Endothelial cell of umbilical vein (primary cell): ENCODE results near the gene ABCA10. TPM values are rescaled to one million over a fixed set of nuclear protein-coding genes. Genes with fewer than 3 reads are reported as not detected.

ENCODE experiments used
- BruUV-seq: library from RNA; stranded (reverse); fragments of 400-500 nt; replicated peaks from 2 replicates; lab custom pipeline; 2021; lab: Mats Ljungman, UMichigan
- CTCF ChIA-PET: fragments of 300-600, 350-600 bp; sonication (Branson Sonifier 250); formaldehyde crosslinking; loops from one replicate; lab custom pipeline; 2021; ENCODE audit warnings: antibody characterized with exemption, inconsistent platforms; lab: Charles Lee
- POLR2A ChIA-PET: fragments of 300-600, 350-600 bp; sonication (Branson Sonifier 250); formaldehyde crosslinking; loops from one replicate; lab custom pipeline; 2021; ENCODE audit warnings: antibody characterized with exemption, inconsistent platforms; lab: Charles Lee
- DNase-seq: peaks from one replicate; pipeline ENCODE4 v3.0.0-alpha.2; 2011; ENCODE audit warnings: low read depth, low spot score
- FAIRE-seq: peaks from 2 replicates; lab custom pipeline; 2011; peaks lifted over from hg19 to GRCh38; lab: Jason Lieb, UNC
- H2AFZ ChIP-seq: 2 replicates; pipeline ENCODE4 v1.6.0; 2012; ENCODE audit warnings: low read depth, low read length, control low read depth, inconsistent platforms
- H3K27ac ChIP-seq: 2 replicates; pipeline ENCODE4 v1.5.1; 2011; ENCODE audit warnings: low read depth, mild to moderate bottlenecking, control low read depth, low read length, moderate library complexity; ENCODE audit not compliant: insufficient read depth
- H3K27me3 ChIP-seq, 2 experiments: 2 replicates each; pipeline versions ENCODE4 v1.6.0 to v1.6.1; 2011; ENCODE audit warnings: low read length in 2 of 2, mixed read lengths in 1 of 2; ENCODE audit not compliant: control insufficient read depth in 2 of 2, insufficient read depth in 2 of 2
- H3K36me3 ChIP-seq, 2 experiments: 2 replicates in 1 of 2; 3 replicates in 1 of 2; pipeline ENCODE4 v1.5.1; 2011; ENCODE audit warnings: low read length in 2 of 2, mild to moderate bottlenecking in 1 of 2, moderate library complexity in 1 of 2; ENCODE audit not compliant: control insufficient read depth in 2 of 2, insufficient read depth in 2 of 2; ENCODE audit errors: extremely low read depth in 1 of 2
- H3K4me1 ChIP-seq: 3 replicates; pipeline ENCODE4 v1.5.1; 2011; ENCODE audit warnings: mild to moderate bottlenecking, low read length; ENCODE audit not compliant: control insufficient read depth, insufficient read depth; ENCODE audit errors: extremely low read depth
- H3K4me2 ChIP-seq: 2 replicates; pipeline ENCODE4 v1.6.1; 2011; ENCODE audit warnings: low read length, control low read depth, mixed read lengths; ENCODE audit not compliant: insufficient read depth
- H3K4me3 ChIP-seq, 3 experiments: fragments of 200-600 bp in 1 of 3; sonication (generic), shearing (Covaris generic) in 1 of 3; replicated peaks in 1 of 3; 2 replicates each; pipeline ENCODE4 v1.5.1; 2011 to 2016; ENCODE audit warnings: control low read depth in 3 of 3, low read length in 3 of 3, mild to moderate bottlenecking in 2 of 3, inconsistent platforms in 1 of 3, low read depth in 1 of 3, moderate library complexity in 1 of 3; ENCODE audit not compliant: insufficient read depth in 1 of 3
- H3K79me2 ChIP-seq: 2 replicates; pipeline ENCODE4 v1.6.0; 2012; ENCODE audit warnings: low read length, inconsistent platforms; ENCODE audit not compliant: control insufficient read depth, insufficient read depth
- H3K9ac ChIP-seq: replicated peaks from 2 replicates; pipeline ENCODE3; 2011; ENCODE audit warnings: low read length, control low read depth; ENCODE audit not compliant: insufficient read depth; ENCODE audit errors: extremely low read depth
- H3K9me1 ChIP-seq: replicated peaks from 3 replicates; pipeline ENCODE4 v1.6.0; 2011; ENCODE audit warnings: mild to moderate bottlenecking, low read length; ENCODE audit not compliant: control insufficient read depth, insufficient read depth; ENCODE audit errors: extremely low read depth
- H3K9me3 ChIP-seq: replicated peaks from 2 replicates; pipeline ENCODE4 v1.5.1; 2012; ENCODE audit warnings: low read length, inconsistent platforms; ENCODE audit not compliant: control insufficient read depth, insufficient read depth
- H4K20me1 ChIP-seq: replicated peaks from 2 replicates; pipeline ENCODE3; 2011; ENCODE audit warnings: mild to moderate bottlenecking, low read length; ENCODE audit not compliant: control insufficient read depth, insufficient read depth; ENCODE audit errors: extremely low read depth
- CTCF ChIP-seq, 2 donors: IDR thresholded peaks; 1 replicate in 1 of 2; 2 replicates in 1 of 2; pipeline ENCODE4 v1.5.1; 2011; ENCODE audit warnings: low read length in 2 of 2, mild to moderate bottlenecking in 2 of 2, moderate library complexity in 2 of 2, control low read depth in 1 of 2, inconsistent platforms in 1 of 2, low read depth in 1 of 2; ENCODE audit not compliant: insufficient read depth in 1 of 2; ENCODE audit errors: extremely low read depth in 1 of 2
- EZH2 ChIP-seq: IDR thresholded peaks from 2 replicates; pipeline ENCODE4 v1.6.1; 2012; ENCODE audit warnings: borderline replicate concordance, low read depth, mild to moderate bottlenecking, moderate library complexity, low read length, inconsistent platforms; ENCODE audit not compliant: severe bottlenecking
- FOS ChIP-seq: IDR thresholded peaks from 2 replicates; pipeline ENCODE4 v1.6.1; 2011; ENCODE audit warnings: mild to moderate bottlenecking, low read length, moderate library complexity, borderline replicate concordance; ENCODE audit not compliant: insufficient read depth
- JUN ChIP-seq: IDR thresholded peaks from 2 replicates; pipeline ENCODE4 v1.6.1; 2011; ENCODE audit warnings: borderline replicate concordance, low read depth; ENCODE audit not compliant: insufficient read length, insufficient read depth
- MAX ChIP-seq: IDR thresholded peaks from 2 replicates; pipeline ENCODE4 v1.6.1; 2011; ENCODE audit not compliant: insufficient read depth, insufficient read length
- MYC ChIP-seq: IDR thresholded peaks from one replicate; pipeline ENCODE4 v1.6.1; 2011; ENCODE audit warnings: mild to moderate bottlenecking, low read depth, low read length
- POLR2A ChIP-seq: IDR thresholded peaks from 2 replicates; pipeline ENCODE4 v1.6.1; 2012; ENCODE audit warnings: low read depth, mild to moderate bottlenecking, control low read depth, low read length
- POLR2AphosphoS5 ChIP-seq: IDR thresholded peaks from 2 replicates; pipeline ENCODE4 v1.6.1; 2012; ENCODE audit warnings: low read depth, mild to moderate bottlenecking, control low read depth, low read length, moderate library complexity; ENCODE audit not compliant: insufficient read depth
- dilution Hi-C: fragments of 300-500 bp; cut with MboI; formaldehyde crosslinking; loops from one replicate; pipeline ENCODE4 v1.15.0; 2019; ENCODE audit warnings: low sequenced_read_pairs; ENCODE audit not compliant: extremely low pct_ligation_motif_present
- intact Hi-C: fragments of 100-400 bp; cut with micrococcal nuclease; formaldehyde crosslinking; loops from one replicate; pipeline ENCODE4 v1.10.0; 2022
- polyA plus RNA-seq, 4 experiments: library from polyadenylated mRNA; depleted of rRNA in 3 of 4; stranded (reverse) in 3 of 4; unstranded in 1 of 4; fragments of >200 nt; gene quantifications; 2 replicates each; pipeline versions ENCODE4 v1.2.1 to v1.2.3, GENCODE V29; 2011 to 2012; ENCODE audit warnings: missing spikeins in 1 of 4
- total RNA-seq: library from RNA; stranded (reverse); gene quantifications from 2 replicates; pipeline ENCODE4 v1.2.3, GENCODE V29; 2021

ABCA10 gene
- total and polyA plus RNA-seq, 2 donors (not counting 3 experiments of a cell fraction or from before 2014, with no cell fraction given) = 0.22 to 2.1 TPM

DNA sequence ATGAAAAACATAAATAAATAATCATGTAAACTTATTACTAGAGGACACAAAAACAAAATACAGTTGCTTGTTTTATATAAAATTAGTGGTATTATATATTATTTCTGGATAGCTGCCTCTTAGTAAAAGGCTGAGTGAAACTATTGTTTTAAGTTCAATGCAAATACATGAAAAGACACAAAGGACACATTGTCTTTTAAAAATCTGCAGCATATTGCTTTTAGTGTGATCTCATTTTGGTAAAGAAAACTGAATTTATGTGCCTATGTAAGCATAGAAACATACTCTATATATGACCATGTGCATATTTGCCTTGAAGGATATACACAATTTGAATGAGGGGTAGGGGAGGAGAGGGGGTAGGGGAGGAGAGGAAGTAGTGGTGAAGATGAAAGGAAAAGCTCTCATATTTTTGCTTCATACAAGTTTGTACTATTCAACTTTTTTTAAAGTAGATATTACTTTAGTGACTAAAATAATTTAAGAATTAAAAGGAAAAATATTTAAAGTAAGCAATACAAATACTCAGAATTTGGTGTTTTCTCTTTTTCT is 5.8 kb downstream of the ABCA10 start:
- intact Hi-C loops (no loop called here), dilution Hi-C loops (no loop called here)
- Histone ChIP-seq H3K4me2 (no peak overlapping the region), H3K27ac (no peak overlapping the region), H3K4me1 (no peaks in the 10 kb centered on the region), H3K9me3 (no peaks in the 10 kb centered on the region), H3K9ac (no peak overlapping the region), H3K36me3 (no peaks in the 10 kb centered on the region), H2AFZ (no peak overlapping the region), H3K27me3 (no peaks in the 10 kb centered on the region), H4K20me1 (no peaks in the 10 kb centered on the region), H3K4me3 (no peak overlapping the region), H3K79me2 (no peaks in the 10 kb centered on the region), H3K9me1 (no peaks in the 10 kb centered on the region)
- no peak for DNase-seq
- ChIA-PET CTCF (interaction anchor here (1.5 to 2.2 kb wide), 3 partner anchors 10 to 450 kb away, joined by 3 to 8 read pairs (median 5); no protein-coding TSS in a partner anchor), POLR2A (no interaction called here)
- no peak for FAIRE-seq
- no TSS peak for BruUV-seq
- TF ChIP-seq MAX (no peak), EZH2 (no peak), JUN (no peak), POLR2A (no peak), CTCF (IDR thresholded peaks at IDR 0.05; ENCODE audit: extremely low read depth in 1 of 2, insufficient read depth in 1 of 2, low read depth in 1 of 2, low read length in 2 of 2) (no peak), FOS (no peak), POLR2AphosphoS5 (no peak), MYC (no peak)
